ENCODE results near the gene KCNJ8. TPM values are rescaled to one million over a fixed set of nuclear protein-coding genes. Genes with fewer than 3 reads are reported as not detected.

Gene KCNJ8
- polyA plus RNA-seq, 2 of the 4 experiments (the other 2 are of a cell fraction): 0.67 to 0.68 TPM

DNA sequence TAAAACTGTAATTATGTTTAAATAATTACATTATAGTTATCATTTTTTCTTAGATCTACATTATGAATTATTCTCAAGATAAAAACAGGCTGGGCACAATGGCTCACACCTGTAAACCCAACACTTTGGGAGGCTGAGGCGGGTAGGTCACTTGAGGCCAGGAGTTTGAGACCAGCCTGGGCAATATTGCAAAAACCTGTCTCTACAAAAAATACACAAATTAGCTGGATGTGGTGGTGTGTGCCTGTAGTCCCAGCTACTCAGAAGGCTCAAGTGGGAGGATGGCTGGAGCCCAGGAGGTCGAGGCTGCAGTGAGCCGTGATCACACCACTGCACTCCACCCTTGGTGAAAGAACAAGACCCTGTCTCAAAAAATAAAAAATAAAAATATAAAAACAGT is 40.3 kb upstream of the KCNJ8 start:
- no peak overlapping the region for H3K4me2 ChIP-seq
- CTCF ChIA-PET: interaction anchor here (0.9 kb wide), 1 partner anchor 12 kb away, joined by 3 read pairs; no protein-coding TSS in a partner anchor
- DNase-seq (ENCODE audit: low read depth in 1 of 2, low spot score in 1 of 2): no peak
- TF ChIP-seq FOSB (CRISPR knock-in tag; IDR thresholded peaks at IDR 0.05) (no peak), ZC3H11A (IDR thresholded peaks at IDR 0.05) (no peak), RCOR1 (IDR thresholded peaks at IDR 0.05; ENCODE audit: low read depth, low read length) (no peak), FOXS1 (CRISPR knock-in tag; IDR thresholded peaks at IDR 0.05) (no peak), HDAC2 (IDR thresholded peaks at IDR 0.05) (no peak), SREBF2 (IDR thresholded peaks at IDR 0.05) (no peak), ZFP36 (IDR thresholded peaks at IDR 0.05; ENCODE audit: borderline replicate concordance, partially characterized antibody) (no peak), SMC3 (IDR thresholded peaks at IDR 0.05) (no peak), E2F6 (IDR thresholded peaks at IDR 0.05; ENCODE audit: borderline replicate concordance, low read depth) (no peak)
- FAIRE-seq: no peak
- POLR2A ChIA-PET: no interaction called here
- H3K27ac ChIP-seq: no peak overlapping the region
- WGBS (ENCODE audit: missing lambda C conversion rate): 55% methylated on average over 3 of the region's 3 CpGs
- H3K4me3 ChIP-seq: no peak overlapping the region
- no peak for ATAC-seq
- H3K9me3 ChIP-seq: no peaks in the 10 kb centered on the region
- H3K4me1 ChIP-seq: peaks cover 6% of the 10 kb centered on the region; the same call in 2 of the 3 replicates

- peaks cover 5% of the 10 kb centered on the region; the same call in 2 of the 3 replicates for H3K4me1 ChIP-seq
- no peaks in the 10 kb centered on the region for H3K9me3 ChIP-seq
- ATAC-seq: no peak
- CTCF ChIA-PET: interaction anchor here (0.9 kb wide), 1 partner anchor 13 kb away, joined by 3 read pairs; no protein-coding TSS in a partner anchor
- no peak for FAIRE-seq
- 45% methylated on average over 2 of the region's 2 CpGs for WGBS (ENCODE audit: missing lambda C conversion rate)
- no peak for DNase-seq (ENCODE audit: low read depth in 1 of 2, low spot score in 1 of 2)
- no peak overlapping the region for H3K27ac ChIP-seq
- POLR2A ChIA-PET: no interaction called here
- no peak overlapping the region for H3K4me3 ChIP-seq
- TF ChIP-seq GATA3 (IDR thresholded peaks at IDR 0.05; ENCODE audit: borderline replicate concordance): no peak
- no peak overlapping the region for H3K4me2 ChIP-seq
These were observed 39.8 kb upstream of the KCNJ8 start for GRCh38 chr12:21814327-21814726.

DNA sequence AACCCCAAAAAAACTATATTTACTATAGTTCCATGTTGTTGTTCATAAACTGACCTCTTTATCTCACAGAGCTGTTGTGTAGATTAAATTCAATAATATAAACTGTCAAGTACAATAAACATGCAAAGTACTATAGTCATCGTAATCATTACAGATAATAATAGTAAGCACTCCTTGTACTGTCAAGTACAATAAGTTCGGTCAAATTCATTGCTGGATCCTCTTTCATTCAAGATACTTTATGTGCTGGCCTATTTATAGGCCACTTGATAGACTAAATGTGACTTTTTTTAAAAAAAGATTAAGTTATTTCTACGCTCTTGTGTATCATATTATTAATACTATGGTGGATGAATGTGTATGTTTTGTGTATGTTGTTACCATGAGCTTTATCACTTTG is 39.2 kb upstream of the KCNJ8 start:
- 55% methylated on average over 3 of the region's 3 CpGs for WGBS (ENCODE audit: missing lambda C conversion rate)
- Histone ChIP-seq H3K9me3 (no peaks in the 10 kb centered on the region), H3K4me1 (no peaks in the 10 kb centered on the region), H3K4me2 (no peak overlapping the region), H3K27ac (no peak overlapping the region), H3K4me3 (no peak overlapping the region)
- FAIRE-seq (no peak), ATAC-seq (no peak), DNase-seq (ENCODE audit: low read depth in 1 of 2, low spot score in 1 of 2) (no peak)
- no peak for TF ChIP-seq JUN (IDR thresholded peaks at IDR 0.05)
- no peak for TF ChIP-seq HOXB5 (CRISPR knock-in tag; IDR thresholded peaks at IDR 0.05)
- no peak for TF ChIP-seq POLR2AphosphoS2 (conservative IDR thresholded peaks at IDR 0.05; ENCODE audit: low read length)
- TF ChIP-seq, protein P1, sequence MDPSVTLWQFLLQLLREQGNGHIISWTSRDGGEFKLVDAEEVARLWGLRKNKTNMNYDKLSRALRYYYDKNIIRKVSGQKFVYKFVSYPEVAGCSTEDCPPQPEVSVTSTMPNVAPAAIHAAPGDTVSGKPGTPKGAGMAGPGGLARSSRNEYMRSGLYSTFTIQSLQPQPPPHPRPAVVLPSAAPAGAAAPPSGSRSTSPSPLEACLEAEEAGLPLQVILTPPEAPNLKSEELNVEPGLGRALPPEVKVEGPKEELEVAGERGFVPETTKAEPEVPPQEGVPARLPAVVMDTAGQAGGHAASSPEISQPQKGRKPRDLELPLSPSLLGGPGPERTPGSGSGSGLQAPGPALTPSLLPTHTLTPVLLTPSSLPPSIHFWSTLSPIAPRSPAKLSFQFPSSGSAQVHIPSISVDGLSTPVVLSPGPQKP (IDR thresholded peaks at IDR 0.05; ENCODE audit: low read depth, low read length): no peak
- no peak for TF ChIP-seq JUNB (IDR thresholded peaks at IDR 0.05)
- TF ChIP-seq HOXB13 (CRISPR knock-in tag; IDR thresholded peaks at IDR 0.05; ENCODE audit: low read depth): no peak
- TF ChIP-seq ZNF302 (CRISPR knock-in tag; IDR thresholded peaks at IDR 0.05): no peak
- no peak for TF ChIP-seq SREBF2 (IDR thresholded peaks at IDR 0.05)
- TF ChIP-seq USF2 (IDR thresholded peaks at IDR 0.05): no peak
- no peak for TF ChIP-seq ZSCAN20 (CRISPR knock-in tag; IDR thresholded peaks at IDR 0.05)
- TF ChIP-seq RFX5 (IDR thresholded peaks at IDR 0.05): no peak
- ChIA-PET POLR2A (no interaction called here), CTCF (no interaction called here)

- DNase-seq (ENCODE audit: low read depth in 1 of 2, low spot score in 1 of 2): no peak
- CTCF ChIA-PET: no interaction called here
- no peak overlapping the region for H3K27ac ChIP-seq
- no peak for TF ChIP-seq KDM1A (IDR thresholded peaks at IDR 0.05; ENCODE audit: low read depth)
- TF ChIP-seq REST (IDR thresholded peaks at IDR 0.05): no peak
- no peak for TF ChIP-seq TP53 (CRISPR knock-in tag; IDR thresholded peaks at IDR 0.05)
- no peak for TF ChIP-seq SMC3 (IDR thresholded peaks at IDR 0.05)
- TF ChIP-seq BHLHE40 (IDR thresholded peaks at IDR 0.05; ENCODE audit: low read depth, low read length): no peak
- no peak for TF ChIP-seq CTCF (IDR thresholded peaks at IDR 0.05)
- no peak for TF ChIP-seq ZNF302 (CRISPR knock-in tag; IDR thresholded peaks at IDR 0.05)
- no peak for TF ChIP-seq CHD2 (IDR thresholded peaks at IDR 0.05; ENCODE audit: low read length, partially characterized antibody)
- TF ChIP-seq RCOR1 (IDR thresholded peaks at IDR 0.05; ENCODE audit: low read depth, low read length): no peak
These were observed 38.6 kb upstream of the KCNJ8 start for GRCh38 chr12:21813125-21813524.

More at GRCh38 chr12:21813125-21813524, 38.6 kb upstream of the KCNJ8 start:
- POLR2A ChIA-PET: no interaction called here
- H3K4me3 ChIP-seq: no peak overlapping the region
- H3K4me2 ChIP-seq: no peak overlapping the region
- H3K9me3 ChIP-seq: no peaks in the 10 kb centered on the region
- FAIRE-seq (no peak), ATAC-seq (no peak)
- no peaks in the 10 kb centered on the region for H3K4me1 ChIP-seq

Data from A549 (cell line).